HepG2 (cell line): ENCODE data around the gene OR5M10. TPM values are rescaled to one million over a fixed set of nuclear protein-coding genes. Genes with fewer than 3 reads are reported as not detected.
A peak's percentile ranks its signal among the peaks of the same experiment; 100 is the strongest.
"Not testable (repeated sequence)": the region's sequence is repeated elsewhere in the genome, so short reads cannot be mapped to it uniquely, and the experiment has no call there.

Source experiments
- ATAC-seq: fragments of 200-7000 bp; cut with Tn5 transposase; 3 replicates; pipeline ENCODE4 v1.9.1; 2020; ENCODE audit warnings: mild to moderate bottlenecking, moderate library complexity
- BruUV-seq: library from RNA; stranded (reverse); fragments of 400-500 nt; replicated peaks from 2 replicates; lab custom pipeline; 2021; lab: Mats Ljungman, UMichigan
- CTCF ChIA-PET: fragments of 300-600 bp; formaldehyde crosslinking; extraction: SDS; loops from one replicate; lab custom pipeline; 2021; ENCODE audit warnings: low total read pairs, inconsistent platforms, low intra/inter-chr PET ratio; lab: Yijun Ruan, JAX
- POLR2A ChIA-PET: fragments of 350-600 bp; sonication (Branson Sonifier 250); formaldehyde crosslinking; loops from one replicate; lab custom pipeline; 2020; ENCODE audit warnings: antibody characterized with exemption, inconsistent platforms; lab: Yijun Ruan, JAX
- DNase-seq: peaks from one replicate; pipeline ENCODE4 v3.0.0-alpha.2; 2015; ENCODE audit warnings: low spot score
- FAIRE-seq: peaks from 3 replicates; lab custom pipeline; 2011; peaks lifted over from hg19 to GRCh38; lab: Jason Lieb, UNC
- H2AFZ ChIP-seq: one replicate; pipeline ENCODE4 v1.6.1; 2011; ENCODE audit warnings: low read length, inconsistent platforms
- H3K27ac ChIP-seq: fragments of 300-600 bp; 3 replicates; pipeline ENCODE4 v1.8.0; 2011; ENCODE audit warnings: mixed run types, mild to moderate bottlenecking, mixed read lengths, low read length, inconsistent platforms; ENCODE audit not compliant: insufficient read depth; ENCODE audit errors: extremely low read length
- H3K27me3 ChIP-seq, 2 experiments: fragments of 200-600 bp in 1 of 2; 2 replicates in 1 of 2; 3 replicates in 1 of 2; pipeline versions ENCODE4 v1.6.0 to v1.8.0; 2011; ENCODE audit warnings: low read length in 2 of 2, mild to moderate bottlenecking in 2 of 2, moderate library complexity in 2 of 2, inconsistent platforms in 1 of 2; ENCODE audit not compliant: insufficient read depth in 2 of 2, control insufficient read depth in 1 of 2
- H3K36me3 ChIP-seq, 2 experiments: fragments of 200-600 bp in 1 of 2; replicated peaks in 1 of 2; 2 replicates in 1 of 2; 3 replicates in 1 of 2; pipeline versions ENCODE4 v1.5.1 to v1.8.0; 2011; ENCODE audit warnings: low read length in 2 of 2, inconsistent platforms in 1 of 2; ENCODE audit not compliant: insufficient read depth in 2 of 2, control insufficient read depth in 1 of 2
- H3K4me1 ChIP-seq: 2 replicates; pipeline ENCODE4 v1.5.1; 2012; ENCODE audit warnings: low read length, inconsistent platforms; ENCODE audit not compliant: insufficient read depth
- H3K4me2 ChIP-seq: 2 replicates; pipeline ENCODE4 v1.6.0; 2011; ENCODE audit warnings: low read depth, low read length, inconsistent platforms
- H3K4me3 ChIP-seq, 3 experiments: fragments of 200-600 bp in 1 of 3; sonication (generic), shearing (Covaris generic) in 1 of 3; replicated peaks in 1 of 3; 2 replicates each; pipeline ENCODE4 v1.5.1; 2011 to 2016; ENCODE audit warnings: low read length in 3 of 3, inconsistent platforms in 2 of 3, low read depth in 2 of 3, mild to moderate bottlenecking in 2 of 3, control low read depth in 1 of 3, mixed read lengths in 1 of 3; ENCODE audit not compliant: insufficient read depth in 1 of 3
- H3K79me2 ChIP-seq: one replicate; pipeline ENCODE4 v1.6.1; 2011; ENCODE audit warnings: low read length, inconsistent platforms; ENCODE audit not compliant: insufficient read depth
- H3K9ac ChIP-seq: 2 replicates; pipeline ENCODE4 v1.6.0; 2011; ENCODE audit warnings: mild to moderate bottlenecking, low read depth, low read length, inconsistent platforms; ENCODE audit not compliant: insufficient read depth
- H3K9me3 ChIP-seq: 2 replicates; pipeline ENCODE4 v1.5.1; 2012; ENCODE audit warnings: mild to moderate bottlenecking, low read length
- H4K20me1 ChIP-seq: 2 replicates; pipeline ENCODE4 v1.6.0; 2011; ENCODE audit warnings: inconsistent platforms, mild to moderate bottlenecking, low read length, moderate library complexity; ENCODE audit not compliant: insufficient read depth
- NFE2L2 ChIP-seq: fragments of 150-350 bp; IDR thresholded peaks from 2 replicates; pipeline ENCODE4 v1.6.1; 2014; ENCODE audit warnings: low read length
- TEAD3 ChIP-seq: optimal IDR thresholded peaks from 2 replicates; pipeline ENCODE3; 2016; ENCODE audit warnings: borderline replicate concordance
- ZNF281 ChIP-seq: sonication (generic); formaldehyde crosslinking; IDR thresholded peaks from 2 replicates; pipeline ENCODE4 v1.4.0; 2020; ENCODE audit warnings: missing genetic modification reagents, borderline replicate concordance
- WGBS: methylation state at CpG from one replicate; pipeline ENCODE4 v1.1.6; 2017; ENCODE audit warnings: low lambda C conversion rate; 5-methylcytosine and 5-hydroxymethylcytosine counted together
- in situ Hi-C: cut with HindIII; loops from 2 replicates; pipeline ENCODE4 v1.10.0; 2017; ENCODE audit warnings: low pct_unique_long_range_greater_than_20kb; ENCODE audit not compliant: extremely low pct_ligation_motif_present
- intact Hi-C: fragments of 100-400 bp; cut with micrococcal nuclease; formaldehyde crosslinking; loops from one replicate; pipeline ENCODE4 v1.10.0; 2022; ENCODE audit not compliant: unreplicated experiment
- polyA plus RNA-seq, 8 experiments: library from polyadenylated mRNA; depleted of rRNA in 3 of 8; stranded (reverse) in 7 of 8; unstranded in 1 of 8; fragments of >200 nt; fragmentation: Illumina TruSeq in 4 of 8; extraction: Trizol in 4 of 8; gene quantifications; 2 replicates each; pipeline versions ENCODE4 v1.2.1 to v1.2.3, GENCODE V29; 2011 to 2016; ENCODE audit warnings: low read depth in 4 of 8, missing spikeins in 1 of 8, mixed read lengths in 1 of 8; ENCODE audit not compliant: insufficient read depth in 1 of 8
- total RNA-seq, 5 experiments: library from RNA; depleted of rRNA; stranded (reverse); fragments of >200 nt; fragmentation: Illumina TruSeq; extraction: Trizol; gene quantifications; 2 replicates each; pipeline ENCODE4 v1.2.3, GENCODE V29; 2016; ENCODE audit warnings: low read depth in 1 of 5

The OR5M10 gene
- total and polyA plus RNA-seq, 2 of the 13 experiments (the other 11 are each of a cell fraction or from before 2014, with no cell fraction given), result not detected

- POLR2A ChIA-PET, result no interaction called here
- no TSS peak for BruUV-seq
- H3K36me3 ChIP-seq, result no peaks in the 10 kb centered on the region
- no peak overlapping the region for H3K9ac ChIP-seq
- in situ Hi-C loops, result no loop called here
- H4K20me1 ChIP-seq, result no peaks in the 10 kb centered on the region
- H3K4me2 ChIP-seq, result no peak overlapping the region
- WGBS, result 0% methylated on average over 1 of the region's 1 CpG
- ATAC-seq (no peak), DNase-seq (no peak), FAIRE-seq (no peak)
- intact Hi-C loops, result no loop called here
- H3K4me1 ChIP-seq, result no peaks in the 10 kb centered on the region
- no peak overlapping the region for H3K4me3 ChIP-seq
- no peaks in the 10 kb centered on the region for H3K79me2 ChIP-seq
- CTCF ChIA-PET, result no interaction called here
- H3K27me3 ChIP-seq, result no peaks in the 10 kb centered on the region
- no peak overlapping the region for H3K27ac ChIP-seq
- H2AFZ ChIP-seq, result no peak overlapping the region
- TF ChIP-seq TEAD3 (CRISPR knock-in tag) (no peak), ZNF281 (CRISPR knock-in tag) (no peak), NFE2L2 (peak; percentile 52; the same call in 1 of the 2 replicates)
- TF ChIP-seq, all 625 proteins: peak for 1
- H3K9me3 ChIP-seq, result no peaks in the 10 kb centered on the region
Measured at GRCh38 chr11:56611174-56611573, 33.7 kb upstream of the OR5M10 start.

- H3K9me3 ChIP-seq, result peaks cover 17% of the 10 kb centered on the region
- H2AFZ ChIP-seq, H3K36me3 ChIP-seq, in situ Hi-C loops, H3K27me3 ChIP-seq, FAIRE-seq, DNase-seq, H3K79me2 ChIP-seq, ATAC-seq, H3K4me1 ChIP-seq, H3K4me3 ChIP-seq, H3K9ac ChIP-seq, intact Hi-C loops, BruUV-seq, H3K27ac ChIP-seq, POLR2A ChIA-PET, H4K20me1 ChIP-seq, H3K4me2 ChIP-seq, CTCF ChIA-PET: not testable (repeated sequence)
- WGBS, result 6% methylated on average over 7 of the region's 20 CpGs
Measured at GRCh38 chr11:56592088-56592717, 14.7 kb upstream of the OR5M10 start.
